KMS-11 (cell line): Measurements from ENCODE around the gene AKAP13.
"Not testable (repeated sequence)": the region's sequence is repeated elsewhere in the genome, so short reads cannot be mapped to it uniquely, and the experiment has no call there.

Experiments
- H2AFZ ChIP-seq: fragments of 200-600 bp; sonication (generic); 2 replicates; pipeline ENCODE4 v1.6.1; 2016; ENCODE audit warnings: antibody characterized with exemption, mixed run types, low read depth
- H3K27ac ChIP-seq: fragments of 200-600 bp; sonication (generic); 2 replicates; pipeline ENCODE4 v1.6.1; 2016; ENCODE audit warnings: mild to moderate bottlenecking, mixed run types
- H3K27me3 ChIP-seq: fragments of 200-600 bp; sonication (generic); 2 replicates; pipeline ENCODE4 v1.6.1; 2017; ENCODE audit warnings: mild to moderate bottlenecking, low read depth, mixed run types, moderate library complexity; ENCODE audit not compliant: insufficient read depth
- H3K36me3 ChIP-seq: fragments of 200-600 bp; sonication (generic); 2 replicates; pipeline ENCODE4 v1.6.1; 2017; ENCODE audit warnings: mild to moderate bottlenecking, mixed run types; ENCODE audit not compliant: insufficient read depth
- H3K4me1 ChIP-seq: fragments of 200-600 bp; sonication (generic); 2 replicates; pipeline ENCODE4 v1.6.1; 2016; ENCODE audit warnings: mild to moderate bottlenecking, low read depth, mixed run types; ENCODE audit not compliant: poor library complexity, severe bottlenecking
- H3K4me2 ChIP-seq: fragments of 200-600 bp; sonication (generic); 2 replicates; pipeline ENCODE4 v1.7.0; 2016; ENCODE audit warnings: mild to moderate bottlenecking, mixed run types
- H3K4me3 ChIP-seq: fragments of 200-600 bp; sonication (generic); IDR thresholded peaks from 2 replicates; pipeline ENCODE4 v1.6.1; 2017; ENCODE audit warnings: low read depth, low read length, mixed read lengths; ENCODE audit not compliant: insufficient read depth
- H3K79me2 ChIP-seq: fragments of 200-600 bp; sonication (generic); 2 replicates; pipeline ENCODE4 v1.6.1; 2016; ENCODE audit warnings: low read depth, mixed run types; ENCODE audit not compliant: insufficient read depth
- H3K9ac ChIP-seq: fragments of 200-600 bp; sonication (generic); 2 replicates; pipeline ENCODE4 v1.6.1; 2016; ENCODE audit warnings: mild to moderate bottlenecking, mixed run types
- H4K20me1 ChIP-seq: fragments of 200-600 bp; sonication (generic); 2 replicates; pipeline ENCODE4 v1.6.1; 2016; ENCODE audit warnings: mild to moderate bottlenecking, mixed run types; ENCODE audit not compliant: insufficient read depth
- CTCF ChIP-seq: fragments of 200-600 bp; sonication (generic); conservative IDR thresholded peaks from 2 replicates; pipeline ENCODE4 v1.6.1; 2017; ENCODE audit warnings: low read depth, mild to moderate bottlenecking, antibody characterized with exemption, low read length, moderate library complexity, mixed read lengths

AKAP13 gene

GRCh38 chr15:85337425-85338074 is 42.9 kb upstream of the AKAP13 start:
- H2AFZ ChIP-seq: no peak overlapping the region
- no peaks in the 10 kb centered on the region for H3K79me2 ChIP-seq
- no peak overlapping the region for H3K27ac ChIP-seq
- no peak for TF ChIP-seq CTCF
- H3K4me2 ChIP-seq: no peak overlapping the region
- no peaks in the 10 kb centered on the region for H4K20me1 ChIP-seq
- no peaks in the 10 kb centered on the region for H3K4me1 ChIP-seq
- no peak overlapping the region for H3K4me3 ChIP-seq
- no peaks in the 10 kb centered on the region for H3K36me3 ChIP-seq
- H3K27me3 ChIP-seq: no peaks in the 10 kb centered on the region
- no peak overlapping the region for H3K9ac ChIP-seq

- Histone ChIP-seq H3K4me3 (no peak overlapping the region), H3K27ac (no peak overlapping the region), H3K4me1 (no peaks in the 10 kb centered on the region), H3K9ac (no peak overlapping the region), H3K27me3 (no peaks in the 10 kb centered on the region), H4K20me1 (no peaks in the 10 kb centered on the region), H2AFZ (no peak overlapping the region), H3K36me3 (no peaks in the 10 kb centered on the region), H3K79me2 (no peaks in the 10 kb centered on the region), H3K4me2 (no peak overlapping the region)
- no peak for TF ChIP-seq CTCF
Measured at GRCh38 chr15:85340321-85340665, 40.1 kb upstream of the AKAP13 start.

GRCh38 chr15:85340852-85341251 is 39.6 kb upstream of the AKAP13 start:
- H3K9ac ChIP-seq: no peak overlapping the region
- H3K4me3 ChIP-seq: no peak overlapping the region
- no peaks in the 10 kb centered on the region for H3K4me1 ChIP-seq
- H3K27ac ChIP-seq: no peak overlapping the region
- H3K79me2 ChIP-seq: no peaks in the 10 kb centered on the region
- H2AFZ ChIP-seq: no peak overlapping the region
- no peak overlapping the region for H3K4me2 ChIP-seq
- H4K20me1 ChIP-seq: no peaks in the 10 kb centered on the region
- no peaks in the 10 kb centered on the region for H3K27me3 ChIP-seq
- H3K36me3 ChIP-seq: no peaks in the 10 kb centered on the region
- no peak for TF ChIP-seq CTCF

GRCh38 chr15:85342163-85342562 is 38.2 kb upstream of the AKAP13 start:
- not testable (repeated sequence) for H3K27ac ChIP-seq, H3K79me2 ChIP-seq, H4K20me1 ChIP-seq, H3K4me2 ChIP-seq, H2AFZ ChIP-seq, H3K4me1 ChIP-seq, H3K4me3 ChIP-seq, H3K9ac ChIP-seq, H3K27me3 ChIP-seq, H3K36me3 ChIP-seq

GRCh38 chr15:85343443-85343842 is 37.0 kb upstream of the AKAP13 start:
- not testable (repeated sequence) for H3K9ac ChIP-seq, H3K79me2 ChIP-seq, H3K4me1 ChIP-seq, H3K36me3 ChIP-seq, H3K27ac ChIP-seq, H2AFZ ChIP-seq, H3K4me3 ChIP-seq, H3K27me3 ChIP-seq, H4K20me1 ChIP-seq, H3K4me2 ChIP-seq

GRCh38 chr15:85344241-85344640 is 36.2 kb upstream of the AKAP13 start:
- H4K20me1 ChIP-seq, H3K4me2 ChIP-seq, H3K9ac ChIP-seq, H3K36me3 ChIP-seq, H3K4me3 ChIP-seq, H2AFZ ChIP-seq, H3K4me1 ChIP-seq, H3K79me2 ChIP-seq, H3K27me3 ChIP-seq, H3K27ac ChIP-seq: not testable (repeated sequence)

GRCh38 chr15:85344653-85345114 is 35.7 kb upstream of the AKAP13 start:
- H2AFZ ChIP-seq: not testable (repeated sequence)

GRCh38 chr15:85345196-85345918 is 35.0 kb upstream of the AKAP13 start:
- H3K9ac ChIP-seq, H3K79me2 ChIP-seq, H3K36me3 ChIP-seq, H2AFZ ChIP-seq, H3K27me3 ChIP-seq, H3K4me3 ChIP-seq, H3K4me1 ChIP-seq, H4K20me1 ChIP-seq, H3K4me2 ChIP-seq, H3K27ac ChIP-seq: not testable (repeated sequence)

More at GRCh38 chr15:85344653-85345114, 35.7 kb upstream of the AKAP13 start:
- H4K20me1 ChIP-seq, H3K4me2 ChIP-seq, H3K27ac ChIP-seq, H3K9ac ChIP-seq, H3K79me2 ChIP-seq, H3K4me3 ChIP-seq, H3K27me3 ChIP-seq, H3K36me3 ChIP-seq, H3K4me1 ChIP-seq: not testable (repeated sequence)
